ENCODE measurements around the gene SMIM44.

The SMIM44 gene

GRCh38 chr19:3475449-3475848 lies 7.8 kb downstream of the SMIM44 start:
- DNase-seq, result no peak

GRCh38 chr19:3474614-3475013 lies 8.6 kb downstream of the SMIM44 start:
- no peak for DNase-seq

- DNase-seq, result no peak
Measured at GRCh38 chr19:3474010-3474409, 9.2 kb downstream of the SMIM44 start.

GRCh38 chr19:3471954-3472655 lies 11.1 kb downstream of the SMIM44 start:
- no peak for DNase-seq

- no peak for DNase-seq
Measured at GRCh38 chr19:3470500-3471128, 12.6 kb downstream of the SMIM44 start.

GRCh38 chr19:3469638-3470499 lies 13.4 kb downstream of the SMIM44 start:
- DNase-seq, result no peak

GRCh38 chr19:3468211-3468610 lies 15.0 kb downstream of the SMIM44 start:
- no peak for DNase-seq

GRCh38 chr19:3467437-3468198 lies 15.6 kb downstream of the SMIM44 start:
- DNase-seq, result no peak

- DNase-seq, result no peak
Measured at GRCh38 chr19:3466635-3467034, 16.6 kb downstream of the SMIM44 start.

- no peak for DNase-seq
Measured at GRCh38 chr19:3465552-3465951, 17.7 kb downstream of the SMIM44 start.

- DNase-seq, result peak; percentile 36
Measured at GRCh38 chr19:3464587-3465235, 18.5 kb downstream of the SMIM44 start.

- DNase-seq, result no peak
Measured at GRCh38 chr19:3463714-3464586, 19.3 kb downstream of the SMIM44 start.

GRCh38 chr19:3462991-3463713 lies 20.1 kb downstream of the SMIM44 start:
- no peak for DNase-seq

GRCh38 chr19:3459965-3460582 lies 23.2 kb downstream of the SMIM44 start:
- no peak for DNase-seq

- peak; percentile 90 for DNase-seq
Measured at GRCh38 chr19:3459089-3459881, 24.0 kb downstream of the SMIM44 start.

- DNase-seq, result peak; percentile 69
Measured at GRCh38 chr19:3458229-3459088, 24.8 kb downstream of the SMIM44 start.

- peak; percentile 41 for DNase-seq
Measured at GRCh38 chr19:3457528-3458228, 25.6 kb downstream of the SMIM44 start.
